GM19193 (cell line): ENCODE measurements around the gene SULT4A1.

ENCODE experiments used
- POLR2A ChIP-seq: IDR thresholded peaks from 4 replicates; pipeline ENCODE4 v1.6.1; 2011; ENCODE audit not compliant: insufficient read depth, insufficient read length; ENCODE audit errors: extremely low read depth

SULT4A1 gene

GRCh38 chr22:43823353-43823908, 38.9 kb downstream of the SULT4A1 start:
- no peak for TF ChIP-seq POLR2A

DNA sequence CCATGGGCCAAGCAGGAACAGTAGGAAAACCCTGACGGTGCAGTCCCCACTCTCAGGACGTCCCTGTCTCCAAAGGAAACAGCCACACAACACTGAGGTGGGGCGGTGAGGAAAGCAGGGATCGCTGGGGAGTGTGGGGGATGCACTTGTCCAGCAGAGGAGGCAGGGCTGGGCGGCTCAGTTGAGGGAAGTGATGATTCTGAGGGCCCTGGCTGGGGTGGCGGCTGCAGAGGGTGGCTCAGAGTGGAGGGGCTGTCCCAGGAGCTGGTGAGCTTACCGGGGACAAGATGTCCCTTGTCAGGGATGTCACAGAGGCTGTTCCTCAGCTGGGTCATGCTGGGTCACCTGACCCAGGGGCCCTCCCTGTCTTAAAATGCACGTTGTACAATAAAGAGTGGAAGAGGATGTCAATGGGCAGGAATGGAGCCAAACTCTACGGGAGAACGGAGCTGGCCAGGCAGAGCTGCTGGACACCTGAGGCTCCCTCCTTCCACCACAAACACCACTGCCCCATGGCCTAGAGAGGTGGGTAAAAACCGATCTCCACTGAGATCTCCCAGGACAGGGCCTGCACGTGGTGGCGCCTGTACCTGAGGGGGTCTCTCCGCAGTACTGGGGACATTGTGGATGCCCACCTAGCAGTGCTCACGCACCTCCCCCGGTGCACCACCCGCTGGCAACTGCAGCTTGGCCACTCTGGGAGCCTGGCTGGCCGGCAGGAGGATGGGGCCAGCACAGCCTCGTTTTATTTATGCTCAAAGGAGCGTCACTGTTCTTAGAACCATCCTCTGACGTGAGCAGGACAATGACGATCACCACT, 40.5 kb downstream of the SULT4A1 start:
- TF ChIP-seq POLR2A: no peak

DNA sequence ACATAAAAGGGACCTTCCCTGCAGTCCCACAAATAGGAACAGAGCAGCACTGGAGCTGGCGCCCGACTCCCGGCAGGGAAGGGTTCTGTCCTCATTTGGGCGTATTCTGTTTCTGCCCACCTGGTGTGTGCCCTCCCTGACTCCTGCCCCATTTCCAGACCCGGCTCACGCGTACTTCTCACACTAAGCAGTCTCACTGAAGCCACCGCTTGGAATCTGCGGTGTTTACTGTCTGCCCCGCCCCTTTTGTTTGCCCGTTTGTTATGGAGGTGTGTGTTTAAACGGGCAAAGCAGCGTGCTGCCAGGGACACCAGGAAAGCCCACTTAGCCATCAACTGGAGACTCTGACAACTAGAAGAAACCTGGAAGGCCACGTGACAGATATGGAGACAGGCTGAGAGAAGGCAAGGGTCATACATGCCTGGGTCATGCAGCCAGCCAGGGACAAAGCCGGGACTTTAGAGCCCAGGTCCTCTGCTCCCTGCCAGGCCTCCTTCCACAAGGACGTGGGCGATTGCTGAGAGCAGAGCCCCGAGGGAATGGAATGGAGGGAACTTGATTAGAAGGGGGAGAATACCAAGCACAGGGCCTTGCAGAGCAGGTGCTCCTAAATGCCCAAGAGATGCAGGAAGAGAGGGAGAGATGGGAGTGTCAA, 41.5 kb downstream of the SULT4A1 start:
- TF ChIP-seq POLR2A: no peak

- TF ChIP-seq POLR2A: no peak
Observed at GRCh38 chr22:43819931-43820640, 42.2 kb downstream of the SULT4A1 start.

DNA sequence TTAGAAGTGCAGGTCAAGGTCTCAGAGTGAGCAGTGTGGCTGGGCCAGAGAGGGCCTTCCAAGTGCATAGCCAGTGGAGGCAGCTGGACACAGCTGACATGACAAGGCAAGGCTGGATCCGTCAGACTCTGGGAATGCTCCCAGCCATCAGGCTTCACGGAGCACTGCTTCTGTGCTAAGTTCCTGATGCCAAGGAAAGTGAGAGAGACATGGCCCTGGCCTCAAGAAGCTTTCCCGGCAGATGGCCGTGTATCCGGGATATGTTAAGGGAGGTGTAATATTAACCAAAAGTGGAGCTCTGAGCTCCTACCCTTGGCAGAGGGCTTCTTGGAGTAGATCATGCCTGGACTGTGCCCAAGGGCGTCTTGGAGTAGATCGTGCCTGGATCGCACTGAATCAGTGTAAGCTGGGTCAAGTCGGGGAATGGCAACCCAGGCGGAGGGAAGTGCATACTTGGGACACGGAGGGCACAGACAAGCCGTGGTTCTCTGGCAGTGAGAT, 42.8 kb downstream of the SULT4A1 start:
- no peak for TF ChIP-seq POLR2A

DNA sequence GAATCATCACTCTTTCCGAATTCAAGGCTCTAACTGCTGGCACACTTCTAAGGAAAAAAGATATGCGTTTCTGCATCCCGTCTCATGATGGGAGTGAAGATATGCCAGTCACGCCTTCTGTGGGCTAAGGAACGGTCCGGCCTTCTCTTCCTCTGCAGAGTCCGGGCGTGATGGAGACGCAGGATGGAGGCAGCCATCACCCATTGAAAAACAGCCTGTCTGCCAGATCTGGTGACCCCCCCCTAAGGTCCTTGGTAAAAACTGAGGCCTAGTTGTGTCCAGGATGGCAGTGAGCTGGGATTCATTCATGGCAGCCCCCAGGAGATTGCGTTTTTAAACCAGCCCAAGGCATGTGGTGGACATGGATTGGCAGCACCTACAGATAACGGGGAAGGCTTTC, 43.3 kb downstream of the SULT4A1 start:
- no peak for TF ChIP-seq POLR2A

- no peak for TF ChIP-seq POLR2A
Observed at GRCh38 chr22:43817402-43817801, 44.9 kb downstream of the SULT4A1 start.

GRCh38 chr22:43814264-43814663, 48.0 kb downstream of the SULT4A1 start:
- no peak for TF ChIP-seq POLR2A

GRCh38 chr22:43812890-43813289, 49.4 kb downstream of the SULT4A1 start:
- no peak for TF ChIP-seq POLR2A

- peak; percentile 88 for TF ChIP-seq POLR2A
Observed at GRCh38 chr22:43812149-43812842, 50.0 kb downstream of the SULT4A1 start, which contains the start of gene EFCAB6. Gene EFCAB6 (minus strand): TSS chr22:43812305. CDS start chr22:43782318, 29,987 bp downstream.

GRCh38 chr22:43811777-43812148, 50.5 kb downstream of the SULT4A1 start:
- TF ChIP-seq POLR2A: no peak

DNA sequence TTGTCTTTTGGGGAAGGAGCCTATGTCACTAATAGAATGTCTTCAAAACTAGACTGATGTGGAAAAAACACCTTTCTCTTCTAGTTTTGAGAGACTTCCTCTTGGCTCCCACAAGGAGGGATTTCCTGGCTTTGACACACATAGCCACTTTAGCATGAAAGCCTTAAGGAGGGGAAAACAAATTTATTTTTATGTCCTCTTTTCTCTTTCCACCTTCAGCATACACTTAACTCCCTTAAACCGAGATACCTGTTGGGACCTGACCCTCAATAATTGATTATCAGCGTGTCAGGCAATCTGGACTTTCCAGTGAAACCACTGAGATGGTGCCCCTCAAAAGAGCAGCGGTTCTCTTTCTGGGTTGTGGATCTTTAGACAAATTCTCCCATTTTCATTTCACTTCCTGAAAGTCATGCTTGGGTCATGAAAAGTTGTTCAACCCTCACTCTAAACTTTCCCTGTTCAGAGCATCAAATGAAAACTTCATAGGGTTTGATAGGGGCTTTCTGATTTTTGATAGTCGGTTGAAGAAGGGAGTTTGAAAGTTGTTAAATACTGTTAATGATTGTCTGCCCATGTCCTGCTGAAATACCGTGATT, 59.3 kb downstream of the SULT4A1 start:
- no peak for TF ChIP-seq POLR2A

DNA sequence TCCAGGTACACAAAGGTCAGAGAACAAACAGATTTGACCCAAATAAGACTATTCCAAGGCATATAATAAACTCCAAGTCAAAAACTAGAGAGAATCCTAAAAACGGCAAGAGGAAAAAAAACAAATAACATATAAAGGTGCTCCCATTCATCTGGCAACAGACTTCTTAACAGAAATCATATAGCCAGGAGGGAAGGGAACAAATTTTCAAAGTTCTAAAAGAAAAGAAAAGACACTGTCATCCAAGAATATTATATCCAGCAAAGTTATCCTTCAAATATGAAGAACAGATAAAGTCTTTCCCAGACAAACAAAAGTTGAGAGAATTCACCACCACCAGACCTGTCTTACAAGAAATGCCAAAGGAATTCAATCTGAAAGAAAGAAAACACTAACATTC, 61.3 kb downstream of the SULT4A1 start:
- no peak for TF ChIP-seq POLR2A

GRCh38 chr22:43798492-43798891, 63.8 kb downstream of the SULT4A1 start:
- TF ChIP-seq POLR2A: no peak
